DMS114 treated with DMSO at 0.1 percent for 48 hours (cell line): ENCODE measurements around the gene SOD2.
"Not testable (repeated sequence)": the region's sequence is repeated elsewhere in the genome, so short reads cannot be mapped to it uniquely, and the experiment has no call there.

ENCODE experiments used
- DNase-seq: peaks from one replicate; lab custom pipeline; 2025; ENCODE audit not compliant: unreplicated experiment; lab: John Stamatoyannopoulos, UW

SOD2 gene

DNA sequence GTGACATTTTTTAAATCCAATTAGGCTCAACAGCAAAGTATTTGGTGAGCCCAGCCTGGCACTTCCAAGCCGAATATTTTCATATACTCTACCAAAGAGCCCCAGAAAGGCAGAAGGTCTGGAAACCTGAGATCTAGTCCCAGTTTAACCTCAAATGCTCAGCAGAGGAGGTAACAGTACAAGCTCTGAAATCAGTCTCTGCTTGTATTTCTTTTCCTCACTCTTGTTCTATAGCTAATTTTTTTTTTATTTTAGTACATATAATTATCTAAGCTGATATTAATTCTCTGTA, 9.1 kb downstream of the SOD2 start:
- no peak for DNase-seq

DNA sequence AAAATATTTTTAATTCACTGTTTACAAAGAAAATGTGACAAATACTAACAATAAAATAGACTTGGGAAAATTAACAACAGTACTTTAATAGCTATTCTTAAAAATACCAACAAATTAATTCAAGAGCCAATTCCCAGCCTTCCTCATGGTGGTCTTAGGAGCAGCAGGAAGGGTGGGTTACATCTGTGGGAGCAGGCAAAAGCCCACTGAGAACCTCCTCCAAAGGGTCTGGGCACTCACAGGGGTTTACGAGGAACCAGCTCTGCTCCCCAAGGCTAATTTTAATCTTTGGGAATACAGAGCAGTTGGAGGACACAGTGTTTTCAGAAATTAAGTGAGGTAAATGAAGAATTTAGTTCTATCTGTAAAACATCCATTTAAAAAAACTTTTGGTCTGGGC, 10.2 kb downstream of the SOD2 start:
- no peak for DNase-seq

DNA sequence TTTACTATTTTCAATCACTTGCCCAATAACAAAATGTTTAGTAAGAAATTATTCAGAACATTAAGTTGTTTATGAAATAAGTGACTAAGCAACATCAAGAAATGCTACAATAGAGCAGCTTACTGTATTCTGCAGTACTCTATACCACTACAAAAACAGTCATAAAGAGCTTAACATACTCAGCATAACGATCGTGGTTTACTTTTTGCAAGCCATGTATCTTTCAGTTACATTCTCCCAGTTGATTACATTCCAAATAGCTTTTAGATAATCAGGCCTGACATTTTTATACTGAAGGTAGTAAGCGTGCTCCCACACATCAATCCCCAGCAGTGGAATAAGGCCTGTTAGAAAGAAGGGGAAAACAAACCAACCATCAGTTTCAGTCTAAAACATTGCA, 10.7 kb downstream of the SOD2 start:
- no peak for DNase-seq

DNA sequence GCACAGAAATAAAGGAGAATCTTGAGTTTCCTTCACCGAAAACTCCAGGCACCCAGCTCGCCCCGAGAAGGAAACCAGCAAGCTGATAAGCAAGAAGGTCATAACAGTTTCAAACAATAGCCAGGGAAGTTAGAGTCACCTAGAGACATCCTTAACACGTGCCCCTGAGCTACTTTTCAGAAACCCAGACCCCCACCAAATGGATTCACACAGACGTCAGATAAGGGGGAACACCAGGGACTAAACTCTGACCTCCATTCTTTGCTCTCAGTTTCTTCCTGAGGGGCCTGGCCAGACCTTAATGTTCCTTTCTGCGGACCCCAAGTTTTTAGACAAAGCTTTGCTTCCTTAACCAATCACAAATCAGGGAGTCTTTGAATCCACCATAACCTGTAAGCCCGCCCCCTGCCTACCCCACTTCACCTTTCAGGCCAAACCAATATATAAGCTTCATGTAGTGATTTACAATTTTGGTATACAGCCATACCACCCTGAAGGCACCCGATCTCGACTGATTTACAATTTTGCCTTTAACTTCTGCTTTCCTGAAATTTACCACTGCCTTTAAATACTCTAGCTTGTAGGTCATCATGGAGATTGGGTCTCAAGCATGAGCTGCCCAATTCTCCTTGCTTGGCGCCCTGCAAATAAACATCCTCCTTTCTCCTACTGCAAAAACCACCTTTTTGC, 11.7 kb downstream of the SOD2 start:
- DNase-seq, result no peak

DNA sequence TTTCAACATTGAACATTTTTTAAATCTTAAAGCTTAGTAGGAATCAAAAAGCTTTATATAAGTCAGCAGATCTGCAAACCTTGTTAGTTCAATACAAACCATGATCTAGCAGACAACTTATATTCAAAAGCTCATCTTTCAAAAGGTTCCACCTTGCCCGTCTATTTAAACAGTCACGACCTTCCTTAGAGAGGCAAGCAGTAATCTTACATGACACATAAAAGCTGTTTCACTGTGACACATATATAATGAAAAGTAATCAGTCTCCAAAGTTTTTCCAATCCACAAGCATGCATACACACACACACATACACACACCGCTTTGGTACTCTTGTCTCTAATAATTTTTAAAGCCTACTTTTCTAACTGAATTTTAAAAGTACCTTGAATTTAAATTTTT, 12.9 kb downstream of the SOD2 start:
- DNase-seq, result no peak

DNA sequence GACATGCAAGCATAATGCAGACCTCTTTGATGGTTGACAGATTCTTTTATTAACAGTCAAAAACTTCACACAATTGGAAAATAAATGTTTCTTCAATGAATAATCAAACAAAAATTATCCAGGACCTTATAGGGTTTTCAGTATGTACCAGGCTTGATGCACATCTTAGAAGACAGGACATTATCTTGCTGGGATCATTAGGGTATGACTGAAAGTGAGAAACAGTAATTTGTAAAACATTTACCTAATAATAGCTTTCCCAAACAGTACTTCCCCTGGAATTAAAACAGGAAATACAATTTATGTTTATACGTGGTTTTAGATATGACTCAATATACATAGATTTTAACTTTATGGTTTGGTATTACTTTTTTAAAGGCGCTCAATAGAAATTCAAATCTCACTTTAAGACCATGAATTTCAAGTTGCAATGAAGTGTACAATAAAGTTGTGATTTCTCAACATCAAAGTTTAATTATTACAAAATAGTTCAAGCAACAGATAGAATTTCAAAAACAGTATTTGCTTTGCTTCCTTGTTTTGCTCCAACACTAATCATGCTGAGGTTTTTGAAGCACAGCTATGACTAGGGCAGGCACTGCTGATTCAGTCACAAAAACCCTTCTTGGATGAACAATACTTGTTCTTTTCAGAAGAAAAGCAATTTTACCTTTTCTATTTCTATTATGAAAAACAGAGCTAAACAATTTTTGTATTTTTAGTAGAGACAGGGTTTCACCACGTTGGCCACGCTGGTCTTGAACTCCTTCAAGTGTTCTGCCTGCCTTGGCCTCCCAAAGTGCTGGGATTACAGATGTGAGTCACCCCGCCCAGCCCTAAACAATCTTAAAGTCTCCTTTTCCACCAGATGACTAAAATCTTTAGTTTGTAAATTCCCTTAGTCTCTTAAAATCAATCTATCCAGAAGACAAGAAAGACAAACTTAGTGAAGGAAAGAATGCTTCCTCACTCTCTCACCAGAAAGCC, 13.7 kb downstream of the SOD2 start:
- DNase-seq, result no peak

DNA sequence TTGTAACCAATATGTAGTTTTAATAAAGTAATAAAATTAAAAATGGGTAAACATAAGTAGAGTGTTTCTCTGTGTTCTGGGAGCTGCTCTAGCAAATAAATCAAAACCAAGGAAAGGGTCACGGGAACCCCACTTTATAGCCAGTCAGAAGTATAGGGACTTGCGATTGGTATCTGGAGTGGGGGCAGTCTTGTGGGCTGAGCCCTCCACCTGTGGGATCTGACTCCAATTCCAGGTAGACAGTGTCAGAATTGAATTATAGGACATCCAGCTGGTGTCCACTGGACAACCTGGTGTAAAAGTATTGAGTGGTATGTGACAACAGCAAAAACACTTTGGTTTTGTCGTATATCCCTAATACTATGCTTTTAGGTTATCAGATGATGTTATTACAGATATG, 14.5 kb downstream of the SOD2 start:
- no peak for DNase-seq

DNA sequence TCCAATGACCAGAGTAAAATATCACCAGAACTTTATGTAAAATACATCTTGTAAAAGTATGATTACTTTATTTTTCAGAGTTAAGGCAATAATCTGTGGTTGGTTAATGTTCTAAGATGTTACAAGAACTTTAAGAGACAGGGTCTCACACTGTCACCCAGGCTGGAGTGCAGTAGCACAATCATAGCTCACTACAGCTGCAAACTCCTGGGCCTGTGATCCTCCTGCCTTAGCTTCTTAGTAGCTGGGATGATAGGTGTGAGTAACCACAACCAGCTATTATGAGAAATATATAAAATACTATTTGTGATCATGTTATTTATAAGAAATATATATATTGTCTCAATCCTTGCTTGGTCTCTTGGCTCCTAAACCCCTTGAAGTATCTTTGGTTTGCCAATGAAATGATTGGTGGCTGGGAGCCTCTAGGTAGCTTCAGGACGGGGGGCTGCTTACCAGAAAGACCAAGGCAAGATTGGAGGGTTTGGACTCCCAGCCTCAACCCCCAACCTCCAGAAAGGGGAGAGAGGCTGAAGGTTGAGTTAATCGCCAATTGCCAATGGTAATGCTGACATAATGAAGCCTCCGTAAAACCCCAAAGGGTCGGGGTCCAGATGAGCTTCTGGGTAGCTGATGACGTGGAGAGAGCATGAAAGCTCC, 15.4 kb downstream of the SOD2 start:
- no peak for DNase-seq

DNA sequence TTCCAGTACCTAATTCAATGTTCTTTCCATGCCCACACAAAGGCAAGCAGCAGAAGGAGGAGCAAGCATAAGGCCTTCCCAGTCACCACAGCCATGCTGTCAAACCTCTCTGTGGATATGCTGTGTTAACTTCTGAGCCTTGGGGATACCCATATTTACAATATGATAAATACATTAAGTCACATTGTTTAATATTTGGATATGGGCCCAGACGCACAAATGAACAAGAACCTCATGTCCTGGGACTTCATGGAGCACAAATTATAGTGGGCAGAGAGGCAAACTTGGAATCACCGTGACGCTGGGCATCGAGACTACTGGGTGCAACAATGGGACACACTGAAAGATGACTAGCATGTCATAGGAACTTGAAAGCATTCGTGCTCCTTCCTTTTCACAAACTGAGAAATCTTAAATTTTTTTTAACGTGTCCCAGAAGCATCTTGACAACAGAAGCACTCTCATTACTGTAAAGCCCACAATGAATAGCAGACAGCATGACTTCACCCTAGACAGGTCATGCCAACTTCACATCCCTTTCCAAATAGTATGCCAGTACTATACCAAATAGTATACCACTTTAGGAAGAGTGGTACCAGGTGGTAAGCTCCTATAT, 16.0 kb downstream of the SOD2 start:
- DNase-seq, result no peak

DNA sequence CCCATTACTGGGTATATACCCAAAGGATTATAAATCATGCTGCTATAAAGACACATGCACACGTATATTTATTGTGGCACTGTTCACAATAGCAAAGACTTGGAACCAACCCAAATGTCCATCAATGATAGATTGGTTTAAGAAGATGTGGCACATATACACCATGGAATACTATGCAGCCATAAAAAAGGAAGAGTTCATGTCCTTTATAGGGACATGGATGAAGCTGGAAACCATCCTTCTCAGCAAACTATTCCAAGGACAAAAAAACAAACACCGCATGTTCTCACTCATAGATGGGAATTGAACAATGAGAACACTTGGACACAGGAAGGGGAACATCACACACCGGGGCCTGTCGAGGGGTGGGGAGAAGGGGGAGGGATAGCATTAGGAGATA, 16.8 kb downstream of the SOD2 start:
- DNase-seq, result not testable (repeated sequence)

DNA sequence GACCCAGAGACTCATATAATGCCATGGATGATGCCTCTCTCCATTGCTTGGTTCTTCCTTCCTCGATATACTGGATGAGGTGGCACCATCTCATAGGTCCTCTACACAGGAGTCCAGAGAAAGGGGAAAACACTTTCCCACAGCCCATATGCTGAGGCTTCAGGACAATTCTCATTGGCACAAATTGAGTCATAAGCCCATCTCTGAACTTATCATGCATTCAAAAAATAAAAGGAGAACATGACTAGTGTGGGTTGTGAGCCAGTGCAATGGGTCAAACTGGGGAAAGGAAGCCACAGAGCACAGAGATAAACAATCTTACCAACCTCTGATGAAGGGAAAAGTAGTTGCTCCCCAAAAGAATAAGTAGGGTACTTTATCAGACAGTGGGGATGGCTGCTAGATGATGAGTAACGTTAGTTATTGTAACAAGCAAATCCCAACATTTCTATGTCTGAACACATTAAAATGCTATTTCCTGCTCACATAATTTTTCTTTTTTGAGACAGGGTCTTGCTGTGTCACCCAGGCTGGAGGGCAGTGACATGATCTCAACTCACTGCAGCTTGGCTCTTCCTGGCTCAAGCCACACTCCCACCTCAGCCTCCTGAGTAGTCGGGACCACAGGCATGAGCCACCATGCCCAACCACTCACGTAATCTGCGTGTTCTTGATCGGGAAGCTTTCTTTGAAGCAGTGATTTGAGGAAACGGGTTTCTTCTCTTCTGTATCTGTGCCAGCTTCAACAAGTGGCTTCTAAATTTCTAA, 27.0 kb downstream of the SOD2 start:
- DNase-seq, result no peak

DNA sequence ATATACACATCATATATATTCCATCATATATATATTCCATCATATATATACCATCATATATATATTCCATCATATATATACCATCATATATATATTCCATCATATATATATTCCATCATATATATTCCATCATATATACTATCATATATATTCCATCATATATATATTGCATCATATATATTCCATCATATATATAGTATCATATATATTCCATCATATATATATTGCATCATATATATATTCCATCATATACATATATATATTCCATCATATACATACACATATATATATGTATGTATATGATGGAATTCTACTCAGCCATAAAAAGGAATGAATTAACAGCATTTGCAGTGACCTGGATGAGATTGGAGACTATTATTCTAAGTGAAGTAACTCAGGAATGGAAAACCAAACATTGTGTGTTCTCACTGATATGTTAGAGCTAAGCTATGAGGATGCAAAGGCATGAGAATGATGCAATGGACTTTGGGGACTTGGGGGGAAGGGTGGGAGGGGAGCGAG, 29.6 kb downstream of the SOD2 start:
- DNase-seq, result not testable (repeated sequence)

DNA sequence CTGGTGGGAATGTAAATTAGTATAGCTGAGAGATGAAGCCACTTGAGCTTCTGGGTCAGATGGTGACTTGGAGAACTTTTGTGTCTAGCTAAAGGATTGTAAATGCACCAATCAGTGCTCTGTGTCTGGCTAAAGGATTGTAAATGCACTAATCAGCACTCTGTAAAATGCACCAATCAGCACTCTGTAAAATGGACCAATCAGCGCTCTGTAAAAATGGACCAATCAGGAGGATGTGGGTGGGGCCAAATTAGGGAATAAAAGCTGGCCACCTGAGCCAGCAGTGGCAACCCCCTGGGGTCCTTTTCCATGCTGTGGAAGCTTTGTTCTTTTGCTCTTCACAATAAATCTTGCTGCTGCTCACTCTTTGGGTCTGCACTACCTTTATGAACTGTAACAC, 31.1 kb downstream of the SOD2 start:
- DNase-seq, result not testable (repeated sequence)

DNA sequence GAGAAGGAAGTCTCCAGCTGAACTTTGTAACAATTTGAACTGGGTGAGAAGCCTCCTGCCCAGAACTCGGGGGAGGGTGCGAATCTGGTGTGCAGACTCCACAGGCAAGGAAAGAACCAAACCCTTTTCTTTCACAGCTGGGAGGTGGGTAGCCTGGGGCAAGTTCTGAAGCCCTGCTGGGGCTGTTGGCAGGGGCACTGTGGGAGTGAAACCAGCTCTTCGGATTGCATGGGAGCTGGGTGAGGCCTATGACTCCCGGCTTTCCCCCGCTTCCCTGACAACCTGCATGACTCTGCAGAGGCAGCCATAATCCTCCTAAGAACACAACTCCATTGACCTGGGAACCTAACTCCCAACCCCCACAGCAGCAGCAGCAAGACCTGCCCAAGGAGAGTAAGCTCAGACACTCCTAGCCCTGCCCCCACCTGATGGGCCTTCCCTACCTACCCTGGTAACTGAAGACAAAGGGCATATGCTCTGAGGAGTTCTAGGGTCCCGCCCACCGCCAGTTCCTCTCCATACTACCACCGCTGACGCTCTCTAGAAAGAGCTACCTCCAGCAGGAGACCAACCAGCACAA, 37.5 kb downstream of the SOD2 start:
- DNase-seq, result no peak

DNA sequence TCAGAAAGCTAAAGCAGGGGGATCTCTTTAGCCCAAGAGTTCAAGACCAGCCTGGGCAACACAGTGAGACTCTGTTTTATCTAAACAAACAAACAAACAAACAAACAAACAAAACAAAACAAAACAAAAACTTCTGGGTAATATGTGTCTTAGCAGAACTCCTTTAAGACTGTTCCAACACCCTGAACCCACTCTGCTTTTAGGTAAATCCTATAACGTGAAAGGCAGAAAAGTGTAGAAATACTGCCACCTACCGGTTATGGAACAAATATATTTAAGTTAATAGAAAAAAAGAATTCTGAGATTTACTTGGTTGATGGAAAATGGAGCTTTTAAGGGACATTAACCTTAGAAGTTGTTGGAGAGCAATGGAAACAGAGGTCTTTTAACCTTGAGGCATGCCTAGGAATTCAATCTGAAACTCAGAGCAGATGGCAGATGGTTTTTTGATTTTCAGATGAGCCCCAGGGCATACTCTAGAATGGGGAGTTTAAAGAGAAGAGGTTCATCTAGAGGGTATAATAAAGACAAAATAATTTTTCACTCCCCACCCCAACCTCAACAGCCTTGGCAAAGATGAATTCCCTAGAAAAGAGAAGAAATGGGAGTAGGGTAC, 38.5 kb downstream of the SOD2 start:
- peak; percentile 53 for DNase-seq

DNA sequence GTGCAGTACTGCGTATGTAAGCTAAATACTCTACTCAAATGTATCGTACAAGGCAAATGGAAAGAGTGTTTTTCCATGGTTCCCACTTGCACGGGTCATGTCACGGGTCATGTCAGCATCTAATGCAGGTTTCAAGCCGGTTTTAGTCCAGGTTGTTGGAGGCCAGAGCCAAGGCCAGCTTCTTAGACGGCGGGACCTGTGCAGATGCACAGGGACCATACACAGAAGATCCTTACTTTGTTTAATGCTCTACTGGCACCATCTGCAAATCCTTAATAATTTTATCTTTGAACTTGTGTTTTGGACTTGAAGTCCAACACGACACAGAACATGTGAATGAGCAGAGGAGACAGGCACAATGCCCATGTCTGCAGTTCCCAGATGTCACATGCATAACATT, 42.7 kb downstream of the SOD2 start:
- DNase-seq, result no peak

DNA sequence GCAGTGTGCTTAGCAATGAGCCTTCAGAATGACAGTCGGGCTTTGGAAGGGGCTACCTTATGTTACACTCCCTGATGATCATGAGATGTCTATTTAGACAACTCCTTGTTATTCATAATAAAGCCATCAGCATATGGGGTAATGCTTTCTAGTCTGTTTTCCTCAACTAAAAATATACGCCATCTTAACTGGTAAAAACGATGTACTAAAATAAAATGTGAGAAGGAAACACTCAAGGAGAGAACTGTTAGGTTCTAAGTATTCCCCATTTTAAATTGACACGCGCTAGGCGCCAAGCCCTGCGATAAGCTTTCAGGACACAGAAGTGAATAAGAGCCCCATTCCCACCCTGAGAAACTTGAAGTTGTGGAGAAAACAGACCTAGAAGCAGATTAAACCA, 43.6 kb downstream of the SOD2 start:
- DNase-seq, result no peak

DNA sequence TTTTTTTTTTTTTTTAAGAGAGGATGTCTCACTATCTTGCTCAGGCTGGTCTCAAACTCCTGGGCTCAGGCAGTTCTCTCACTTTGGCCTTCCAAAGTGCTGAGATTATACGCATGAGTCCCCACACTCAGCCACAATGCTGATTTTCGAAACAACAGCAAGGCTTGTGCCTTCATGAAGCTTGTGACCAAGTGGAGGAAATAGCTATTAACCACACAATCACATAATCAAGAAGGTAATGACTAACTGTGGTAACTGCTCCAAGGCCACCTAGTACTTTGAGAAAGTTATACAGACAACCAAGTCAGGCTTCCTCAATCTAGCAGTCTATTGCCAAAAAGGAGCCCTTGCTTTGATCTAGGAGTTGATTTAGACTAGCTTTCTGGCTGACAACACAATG, 46.3 kb downstream of the SOD2 start:
- no peak for DNase-seq

DNA sequence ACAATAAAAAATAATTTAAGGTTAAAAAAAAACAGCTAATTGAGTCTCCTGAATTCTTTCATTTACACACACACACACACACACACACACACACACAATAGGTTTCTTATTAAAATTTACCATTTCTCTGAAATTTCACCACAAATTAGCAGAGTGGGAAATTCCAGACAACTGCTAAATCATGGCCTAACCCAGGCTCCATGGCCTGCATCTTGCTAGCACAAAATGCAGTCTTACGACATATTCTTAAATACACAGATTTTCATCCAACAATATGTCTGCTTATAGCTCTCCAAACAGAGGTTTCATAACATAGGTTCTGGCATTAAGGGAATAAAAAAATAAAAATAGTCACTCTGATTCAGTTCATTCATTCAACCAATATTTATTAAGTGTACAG, 46.9 kb downstream of the SOD2 start:
- DNase-seq, result no peak

DNA sequence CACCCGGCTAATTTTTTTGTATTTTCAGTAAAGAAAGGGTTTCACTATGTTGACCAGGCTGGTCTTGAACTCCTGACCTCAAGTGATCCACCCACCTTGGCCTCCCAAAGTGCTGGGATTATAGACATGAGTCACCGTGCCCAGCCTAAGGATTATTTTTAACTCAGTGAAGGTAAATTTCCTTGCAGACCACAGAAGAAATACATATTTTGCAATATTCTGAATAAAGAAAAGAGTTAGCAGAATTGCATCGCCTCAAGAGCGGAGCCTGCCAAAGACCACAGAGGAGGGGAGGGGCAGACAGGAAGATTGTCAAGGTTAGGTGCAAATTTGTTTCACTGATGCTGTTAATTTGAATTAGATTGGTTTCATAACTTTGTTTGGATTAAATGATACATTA, 47.4 kb downstream of the SOD2 start:
- DNase-seq, result no peak
